HT1080 (cell line): ENCODE data around the gene TGM4. TPM values are rescaled to one million over a fixed set of nuclear protein-coding genes. Genes with fewer than 3 reads are reported as not detected.
A peak's percentile ranks its signal among the peaks of the same experiment; 100 is the strongest.
"Not testable (repeated sequence)": the region's sequence is repeated elsewhere in the genome, so short reads cannot be mapped to it uniquely, and the experiment has no call there.

Experiments
- DNase-seq: peaks from one replicate; pipeline ENCODE4 v3.0.0-alpha.2; 2015; ENCODE audit warnings: low read depth
- polyA plus RNA-seq, 2 experiments: library from polyadenylated mRNA; depleted of rRNA; stranded (reverse); fragments of >200 nt; gene quantifications; 2 replicates each; pipeline ENCODE4 v1.2.3, GENCODE V29; 2015
- total RNA-seq: library from RNA; depleted of rRNA; stranded (reverse); fragments of >200 nt; shearing (Covaris generic); gene quantifications from 2 replicates; pipeline ENCODE4 v1.2.3, GENCODE V29; 2014; rRNA removed

Gene TGM4
- 0.03 TPM in 1 of 2 replicates, not detected in the other for total RNA-seq
- 0.05 and 0.09 TPM in 2 replicates for polyA plus RNA-seq (2015; cell fraction: cytosol; rRNA removed)
- polyA plus RNA-seq (2015; cell fraction: nucleus; rRNA removed), result 0.03 TPM in 1 of 2 replicates, not detected in the other

DNA sequence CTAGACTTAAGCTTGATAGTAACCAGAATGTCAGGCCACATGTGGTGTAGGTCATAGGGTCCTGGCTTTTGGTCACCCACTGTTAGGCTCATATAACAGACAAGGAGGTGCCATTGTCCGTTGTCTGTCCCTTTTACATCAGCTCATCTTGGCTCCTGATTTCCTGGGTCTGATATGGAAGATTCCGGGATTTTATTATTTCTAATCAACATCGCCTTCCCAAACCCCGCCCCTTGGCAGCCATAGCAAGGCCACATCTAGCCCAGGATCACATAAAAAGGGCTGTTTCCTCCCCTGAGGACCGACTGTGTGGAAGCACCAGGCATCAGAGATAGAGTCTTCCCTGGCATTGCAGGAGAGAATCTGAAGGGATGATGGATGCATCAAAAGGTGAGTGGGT lies at the start of gene TGM4:
Gene TGM4 (plus strand): TSS at position 301 of the 400 bp plus-strand sequence. CDS start 71 bp downstream, at position 372.
- no peak for DNase-seq

DNA sequence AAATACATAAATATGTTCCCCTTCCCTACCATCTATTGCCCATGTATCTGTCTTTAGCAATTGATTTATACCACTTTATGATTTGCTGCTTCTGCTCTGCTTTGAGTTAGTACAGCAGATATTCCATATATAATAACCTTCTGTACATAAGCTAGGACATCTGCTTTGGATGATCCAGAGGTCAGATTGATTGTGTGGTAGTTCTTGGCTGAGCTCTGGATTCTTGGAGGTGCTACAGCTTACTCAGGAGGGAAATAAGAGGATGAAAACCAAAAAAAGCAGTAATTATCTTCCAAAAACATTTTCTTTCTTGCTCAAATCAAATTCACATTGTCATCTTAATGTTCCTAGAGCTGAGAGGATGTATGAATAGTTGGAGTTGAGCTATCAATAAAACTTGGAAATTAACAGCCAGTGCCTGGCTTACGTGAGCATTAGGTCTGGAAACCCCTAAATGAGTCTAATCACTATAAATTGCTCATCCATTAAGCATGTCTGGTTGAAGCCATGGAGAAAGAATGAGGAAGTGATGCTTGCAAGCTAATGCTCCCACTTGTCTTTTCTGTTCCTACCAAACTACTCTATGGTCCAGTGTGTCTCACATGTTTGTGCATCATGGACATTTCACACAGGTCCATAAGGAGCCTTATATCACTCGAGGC lies 49.0 kb upstream of the TGM4 start:
- DNase-seq, result no peak

DNA sequence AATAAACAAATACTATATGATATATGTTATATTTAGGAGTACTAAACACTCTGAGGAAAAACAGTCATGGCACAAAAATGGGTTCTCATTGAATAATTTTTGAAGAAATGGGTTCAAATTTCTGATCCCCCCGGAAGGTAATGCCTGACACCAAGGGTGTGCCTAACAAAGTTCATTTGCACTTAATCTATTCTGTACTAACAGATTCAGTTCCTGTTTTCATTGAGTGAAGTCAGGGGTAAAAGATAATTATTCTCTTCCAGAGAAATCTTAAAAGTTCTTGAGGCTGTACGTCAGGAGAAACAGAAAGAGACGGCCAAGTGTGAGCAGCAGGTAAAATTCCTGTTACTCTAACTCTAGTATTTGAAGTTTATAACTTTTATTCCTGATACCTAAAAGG lies 47.2 kb upstream of the TGM4 start:
- DNase-seq, result no peak

DNA sequence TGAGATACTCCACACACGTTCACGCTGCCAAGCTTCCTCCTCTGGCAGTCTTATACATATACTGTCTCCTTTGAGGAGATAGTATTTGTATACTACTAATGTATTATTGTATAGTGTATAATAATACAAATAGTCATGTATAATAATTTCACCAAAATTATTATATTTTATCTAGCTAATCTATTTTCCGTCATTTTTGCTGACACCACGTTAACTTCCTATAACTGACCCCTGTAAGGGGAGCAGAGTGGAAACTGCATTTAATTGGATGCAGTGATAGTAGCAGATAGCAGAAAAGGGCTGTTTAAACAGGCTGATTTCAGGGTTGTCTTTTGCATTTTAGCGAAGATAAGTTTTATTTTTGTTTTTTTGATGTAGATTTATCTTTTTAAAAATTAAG lies 43.2 kb upstream of the TGM4 start:
- no peak for DNase-seq

DNA sequence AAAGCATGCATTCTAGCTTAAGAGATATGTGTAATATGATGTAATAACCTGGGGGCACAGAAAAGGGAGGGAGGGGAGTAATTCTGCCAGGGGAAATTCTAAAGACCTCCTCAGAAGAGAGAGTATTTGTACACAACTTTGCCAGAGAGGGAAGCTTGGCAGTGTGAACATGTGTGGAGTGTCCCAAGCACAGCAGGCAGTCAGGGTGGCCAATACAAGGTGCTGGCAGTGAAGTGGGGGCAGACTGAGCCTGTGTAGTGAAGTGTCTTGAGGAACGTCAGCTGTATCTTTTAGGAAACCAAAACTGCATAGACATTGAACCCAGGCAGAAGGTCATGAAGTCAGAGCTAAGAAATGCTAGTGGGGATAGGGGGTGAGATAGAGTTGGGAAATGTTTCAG lies 42.4 kb upstream of the TGM4 start:
- no peak for DNase-seq

DNA sequence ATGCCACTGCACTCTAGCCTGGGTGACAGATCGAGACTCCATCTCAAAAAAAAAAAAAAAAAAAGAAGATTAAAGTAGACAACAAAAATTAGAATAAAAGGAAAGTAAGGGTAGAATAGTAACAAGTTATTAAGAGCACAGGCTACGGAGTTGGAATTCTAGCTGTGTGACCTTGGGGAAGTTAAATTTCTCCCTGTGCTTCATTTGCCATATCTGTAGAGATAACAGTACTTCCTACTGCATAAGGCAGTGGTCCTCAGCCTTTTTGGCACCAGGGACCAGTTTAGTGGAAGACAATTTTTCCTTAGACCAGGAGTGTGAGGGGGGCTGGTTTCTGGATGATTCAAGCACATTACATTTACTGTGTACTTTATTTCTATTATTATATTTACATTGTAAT lies 41.4 kb upstream of the TGM4 start:
- DNase-seq, result no peak

DNA sequence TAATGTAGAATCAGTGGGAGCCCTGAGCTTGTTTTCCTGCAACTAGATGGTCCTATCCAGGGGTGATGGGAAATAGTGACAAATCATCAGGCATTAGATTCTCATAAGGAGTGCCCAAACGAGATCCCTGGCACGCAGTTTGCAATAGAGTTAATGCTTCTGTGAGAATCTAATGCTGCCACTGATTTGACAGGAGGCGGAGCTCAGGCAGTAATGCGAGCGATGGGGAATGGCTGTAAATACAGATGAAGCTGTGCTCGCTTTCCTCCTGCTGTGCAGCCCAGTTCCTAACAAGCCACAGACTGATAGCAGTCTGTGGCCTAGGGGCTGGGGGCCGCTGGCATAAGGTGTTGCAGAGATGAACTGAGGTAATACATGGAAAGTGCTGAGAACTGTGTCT lies 41.0 kb upstream of the TGM4 start:
- no peak for DNase-seq

DNA sequence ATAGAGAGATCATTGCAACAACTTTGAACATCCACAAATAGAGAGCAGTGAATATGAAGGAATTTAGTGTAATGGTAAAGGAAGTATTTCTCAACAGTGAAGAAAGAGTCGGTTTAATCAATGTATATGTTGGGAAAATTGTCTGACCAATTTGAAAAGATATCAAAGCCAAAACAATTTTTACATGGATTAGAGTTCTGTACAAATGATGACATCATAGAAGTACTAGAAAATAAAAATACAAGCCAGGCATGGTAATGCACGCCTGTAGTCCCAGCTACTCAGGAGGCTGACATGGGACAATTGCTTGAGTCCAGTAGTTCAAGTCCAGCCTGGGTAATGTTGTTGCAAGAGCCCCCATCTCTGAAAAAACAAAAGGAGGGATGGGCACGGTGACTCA lies 38.7 kb upstream of the TGM4 start:
- no peak for DNase-seq

DNA sequence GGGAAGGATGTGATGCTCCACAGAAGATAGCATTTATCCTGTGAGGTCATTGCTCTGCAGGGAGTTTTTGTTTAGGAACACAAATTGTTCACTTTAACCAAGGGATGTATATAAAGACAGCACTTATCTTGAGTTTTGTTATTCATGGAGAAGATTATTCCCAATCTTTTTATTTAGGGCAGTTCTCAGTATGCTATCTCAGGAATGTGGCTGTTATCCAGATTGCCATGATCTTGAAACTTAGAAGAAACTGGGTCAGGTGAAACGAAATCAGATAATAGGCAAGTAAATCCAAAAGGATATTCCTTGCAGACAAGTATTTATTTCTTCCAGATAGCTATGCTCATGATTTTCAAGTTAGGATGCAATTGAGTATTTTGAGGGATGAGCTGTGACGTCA lies 32.0 kb upstream of the TGM4 start:
- no peak for DNase-seq

DNA sequence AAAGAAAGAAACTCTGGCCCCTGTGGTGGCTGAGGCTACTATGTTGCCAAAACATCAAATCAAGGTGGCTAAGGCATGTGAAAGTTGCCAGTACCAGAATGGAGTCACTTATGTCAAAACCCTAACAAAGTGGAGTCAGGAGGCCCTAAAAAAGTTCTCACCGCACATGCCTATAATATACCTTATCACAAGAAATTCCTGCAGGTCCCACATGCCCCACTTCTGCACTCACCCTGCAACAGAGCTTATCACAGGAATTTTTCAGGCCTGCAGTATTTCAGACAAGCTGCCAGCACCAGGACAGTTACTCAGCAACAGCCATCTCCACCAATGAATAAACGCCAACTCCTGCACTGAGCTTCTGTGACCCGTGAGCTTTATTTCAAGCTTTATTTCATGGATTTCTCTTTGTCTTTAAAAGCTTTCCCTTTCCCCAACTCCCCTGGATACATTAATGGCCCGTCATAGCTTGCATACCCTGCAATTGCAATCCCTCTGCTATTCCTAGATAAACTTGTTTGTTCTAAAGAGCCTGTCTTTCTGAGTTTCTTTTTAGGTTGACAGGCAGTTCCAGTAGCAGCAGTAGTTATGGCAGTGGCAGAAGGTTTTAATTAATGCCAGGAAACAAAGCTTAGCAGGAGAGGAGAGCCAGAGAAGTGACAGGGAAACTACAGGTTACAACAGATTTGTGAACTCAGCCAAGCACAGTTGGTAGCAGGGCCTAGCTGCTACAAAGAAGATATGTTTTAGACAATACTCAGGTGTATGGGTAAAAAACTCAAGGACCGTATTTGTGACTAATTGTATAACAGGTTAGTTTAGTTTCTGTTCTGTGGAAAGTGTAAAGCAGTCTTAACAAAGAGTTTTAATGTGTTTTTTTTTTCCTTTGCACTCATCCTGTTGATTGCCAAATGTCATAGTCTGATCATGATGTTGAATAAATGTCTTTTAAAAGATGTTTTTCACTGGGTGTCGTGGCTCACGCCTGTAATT lies 28.6 kb upstream of the TGM4 start:
- DNase-seq, result no peak

DNA sequence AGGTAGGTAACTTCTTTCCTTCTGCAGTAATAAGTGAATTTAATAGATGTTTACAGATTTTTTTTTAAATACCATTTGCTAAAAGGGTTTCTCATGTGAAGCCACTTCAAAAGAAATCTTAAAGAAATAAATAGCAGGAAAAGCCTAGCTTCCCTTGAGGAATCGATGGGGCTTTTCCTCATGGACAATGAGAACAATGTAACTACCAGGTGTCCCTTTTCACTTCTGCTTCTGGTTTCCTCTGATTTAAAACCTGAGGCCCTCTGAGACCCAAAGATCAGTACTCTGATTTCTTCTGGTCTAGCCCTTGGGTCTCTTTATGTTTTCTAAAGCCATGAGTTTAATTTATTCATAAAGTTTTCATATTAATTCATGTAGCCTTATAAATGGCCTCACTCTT lies 25.8 kb upstream of the TGM4 start:
- no peak for DNase-seq

DNA sequence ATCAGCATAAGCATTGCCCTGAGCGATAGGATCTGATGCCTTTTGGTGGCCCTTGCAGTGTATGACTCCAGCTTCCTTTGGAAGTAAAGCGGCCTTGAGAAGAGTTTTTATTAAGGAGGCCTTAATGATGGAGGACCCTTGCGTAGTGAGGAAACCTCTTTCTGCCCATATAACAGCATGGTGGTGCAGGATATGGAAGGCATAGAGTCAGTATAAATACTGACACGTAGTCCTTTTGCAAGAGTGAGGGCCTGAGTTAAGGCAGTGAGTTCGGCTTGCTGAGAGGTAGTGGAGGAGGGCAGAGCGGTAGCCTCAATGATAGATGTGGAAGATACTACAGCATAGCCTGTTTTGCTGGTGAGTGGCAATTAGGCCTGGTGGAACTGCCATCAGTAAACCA lies 17.7 kb upstream of the TGM4 start:
- not testable (repeated sequence) for DNase-seq

DNA sequence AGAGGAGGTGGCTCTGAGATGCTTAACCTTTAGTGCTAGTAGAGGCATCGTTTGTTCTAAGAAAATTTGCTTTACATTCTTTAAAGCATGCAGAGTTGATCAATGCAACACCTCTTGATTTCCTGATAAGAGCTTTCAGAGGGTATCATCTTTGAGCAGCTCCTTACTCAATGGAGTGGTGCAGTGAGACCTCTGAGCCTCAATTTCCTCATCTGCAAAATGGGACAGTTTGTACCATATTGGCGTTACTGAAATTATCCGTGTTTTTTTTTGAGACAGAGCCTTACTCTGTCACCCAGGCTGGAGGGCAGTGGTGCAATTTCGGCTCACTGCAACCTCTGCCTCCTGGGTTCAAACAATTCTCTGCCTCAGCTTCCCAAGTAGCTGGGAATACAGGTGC lies 14.3 kb upstream of the TGM4 start:
- no peak for DNase-seq

DNA sequence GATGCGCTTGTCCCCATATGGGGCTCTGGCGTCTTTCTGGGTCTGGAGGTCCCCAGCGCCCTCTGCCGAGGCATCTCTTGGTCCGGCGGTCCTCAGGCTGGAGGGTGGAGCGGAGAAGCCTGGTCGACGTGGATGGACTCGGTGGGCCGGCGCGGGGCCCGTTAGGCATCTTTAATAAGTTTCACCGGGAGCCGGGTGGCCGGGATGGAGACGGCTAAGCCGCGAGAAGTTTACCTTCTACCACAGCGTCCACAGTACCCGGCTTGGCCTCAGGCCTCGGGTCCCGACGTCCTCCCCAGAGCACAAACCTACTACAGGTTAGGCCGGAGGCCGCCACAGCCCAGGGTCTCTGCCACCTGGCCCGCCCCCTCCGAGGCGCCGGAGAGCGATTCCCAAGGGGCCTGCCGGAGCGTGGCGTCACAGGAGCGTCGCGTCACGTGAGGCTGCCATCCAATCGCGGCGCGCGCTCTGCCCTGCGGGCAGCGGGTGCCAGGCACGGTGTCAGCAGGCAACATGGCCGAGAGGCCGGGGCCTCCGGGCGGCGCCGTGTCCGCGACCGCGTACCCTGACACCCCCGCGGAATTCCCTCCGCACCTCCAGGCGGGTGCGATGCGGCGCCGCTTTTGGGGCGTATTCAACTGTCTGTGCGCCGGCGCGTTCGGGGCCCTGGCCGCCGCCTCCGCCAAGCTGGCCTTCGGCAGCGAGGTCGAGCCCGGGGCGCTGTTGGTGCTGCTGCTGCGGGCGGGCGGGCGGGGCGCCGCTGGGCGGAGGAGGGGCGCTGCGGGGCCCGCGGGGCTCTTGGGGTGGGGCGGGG lies 12.8 kb upstream of the TGM4 start, which contains the start of gene TMEM42:
Gene TMEM42 (plus strand): TSS at position 501 of the 814 bp plus-strand sequence. CDS start 13 bp downstream, at position 514.
- DNase-seq, result peak; percentile 47

DNA sequence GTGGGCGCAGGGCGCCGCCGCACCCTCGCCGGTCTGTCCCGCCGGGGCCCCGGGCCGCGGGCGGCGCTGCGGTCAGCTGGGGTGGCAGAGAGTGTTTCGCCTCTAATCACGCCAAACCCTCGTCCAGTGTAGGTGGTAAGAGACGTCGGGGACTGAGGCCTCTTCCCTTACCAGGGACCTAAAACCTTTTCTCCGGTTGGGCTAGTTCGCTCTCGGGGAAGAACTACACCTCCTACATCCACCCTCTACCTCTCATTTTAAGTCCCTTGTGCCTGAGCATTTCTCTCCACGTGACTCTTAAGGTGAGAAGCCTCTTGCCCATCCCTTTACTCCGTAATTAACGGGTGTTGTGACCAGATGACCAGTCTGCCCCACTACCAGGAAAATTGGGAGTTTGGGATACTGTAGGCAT lies 12.2 kb upstream of the TGM4 start:
- no peak for DNase-seq

DNA sequence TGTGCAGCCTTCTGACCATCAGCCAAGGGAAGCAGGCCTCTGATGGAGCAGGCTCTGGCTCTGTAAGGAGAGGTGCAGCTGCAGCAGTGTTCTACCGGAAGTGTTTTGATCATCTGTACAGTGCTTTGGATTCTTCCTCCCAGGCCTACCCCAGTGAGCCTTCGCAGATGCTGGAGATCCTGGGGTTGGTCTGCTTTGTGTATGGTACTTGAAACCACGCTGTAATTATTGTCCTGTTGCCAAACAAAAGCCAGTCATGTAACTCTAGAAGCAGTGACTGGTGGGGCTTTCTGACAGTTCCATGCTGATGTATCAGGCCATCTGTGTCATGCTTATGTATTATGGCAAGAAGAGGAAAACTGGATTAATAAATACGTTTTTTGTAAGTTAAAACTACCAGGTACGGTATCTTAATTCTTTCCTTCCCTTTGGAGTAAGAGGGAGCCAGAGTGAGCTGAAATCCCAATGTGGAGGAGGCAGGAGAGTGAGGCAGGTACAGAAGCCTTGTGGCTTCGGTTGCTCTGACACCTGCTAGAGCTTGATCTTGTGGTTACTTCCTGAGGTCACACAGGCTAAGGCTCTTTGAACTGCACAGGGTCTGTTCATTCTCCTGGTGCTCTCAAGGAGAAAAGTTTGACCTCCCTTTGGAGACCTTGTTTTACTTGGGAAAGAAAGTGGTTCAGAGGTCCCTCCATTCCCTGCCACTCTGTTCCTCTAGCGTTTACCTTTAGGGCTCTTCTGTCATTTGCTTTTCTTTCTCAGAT lies 9.0 kb upstream of the TGM4 start:
- no peak for DNase-seq

DNA sequence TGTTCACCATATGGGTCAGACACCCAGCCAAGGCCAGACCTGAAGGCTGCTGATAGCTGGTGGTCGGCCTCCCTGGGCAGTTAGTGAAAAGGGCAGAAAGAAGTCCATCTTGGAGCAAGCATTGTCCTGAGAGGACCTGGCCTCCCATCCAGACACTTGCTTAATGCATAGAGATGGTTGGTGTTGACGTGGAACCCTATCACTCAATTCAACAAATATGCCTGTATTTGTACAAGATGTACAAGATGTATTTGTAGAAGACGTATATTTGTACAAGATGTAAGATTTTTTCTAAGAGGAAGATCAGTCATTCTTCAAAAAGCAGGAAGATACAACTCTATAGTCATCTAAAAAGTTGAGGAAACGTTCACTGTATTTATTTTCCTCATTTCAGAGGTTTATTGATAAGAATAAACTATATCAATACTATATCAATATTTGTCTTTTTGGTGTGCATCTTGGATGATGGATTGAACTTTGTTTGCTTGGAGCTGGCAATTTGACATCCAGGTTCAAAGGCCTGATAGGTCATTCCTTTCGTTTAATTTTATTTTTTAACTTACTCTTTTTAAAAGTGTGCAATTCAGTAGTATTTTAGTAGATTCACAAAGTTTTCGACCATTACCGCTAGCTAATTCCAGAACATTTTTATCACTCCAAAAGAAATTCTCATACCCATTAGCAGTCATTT lies 6.8 kb upstream of the TGM4 start:
- DNase-seq, result no peak

DNA sequence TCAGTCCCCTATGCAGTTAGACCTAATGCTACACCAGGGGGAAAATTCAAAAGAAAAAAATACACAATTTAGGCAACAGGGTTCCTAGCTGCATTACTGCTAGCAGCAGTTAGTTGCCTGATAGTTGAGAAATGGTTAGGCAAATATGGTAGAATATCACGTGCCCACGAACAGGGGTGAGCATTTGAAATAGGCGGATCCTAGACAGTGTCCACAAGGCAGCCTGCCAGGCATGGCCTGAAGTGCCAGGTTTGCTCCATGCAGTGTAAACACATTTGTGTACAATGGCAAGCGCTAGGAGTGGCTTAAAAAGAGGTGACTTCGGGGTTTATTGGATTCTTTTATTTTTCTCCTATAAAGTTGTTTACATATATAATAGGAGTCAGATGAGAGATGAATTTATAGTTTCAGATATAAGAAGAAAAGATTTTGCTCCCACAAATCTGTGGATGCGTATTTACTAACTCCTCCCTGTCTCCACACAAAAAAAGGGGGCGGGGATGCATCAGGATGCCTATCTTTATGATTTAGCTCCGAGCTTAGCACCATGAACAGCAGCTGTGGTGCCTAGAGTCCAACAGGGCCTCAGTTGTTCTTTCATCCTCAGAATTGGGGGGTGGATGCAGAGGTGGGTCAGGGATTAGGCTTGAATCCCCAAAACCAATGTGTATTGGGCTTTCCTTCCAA lies 3.9 kb upstream of the TGM4 start:
- no peak for DNase-seq

DNA sequence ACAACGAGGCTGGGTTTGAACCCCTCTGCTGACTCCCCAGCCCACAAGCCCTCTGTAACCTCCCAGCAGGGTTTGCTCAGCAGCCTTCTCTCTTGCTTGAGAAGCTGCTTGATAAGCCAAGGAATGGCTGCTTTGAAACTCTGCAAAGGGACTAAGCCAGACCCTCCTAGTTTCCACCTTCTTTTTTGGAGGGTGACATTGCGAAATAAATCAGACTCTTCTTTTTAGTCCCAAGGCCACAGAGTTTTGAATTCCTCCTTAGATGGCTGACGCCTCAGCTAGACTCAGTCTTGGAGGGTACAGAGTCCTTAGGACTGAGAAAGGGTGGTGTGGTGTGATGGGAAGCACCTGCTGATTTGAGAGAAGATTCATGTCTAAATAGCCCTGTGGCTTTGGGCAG lies 1.2 kb downstream of the TGM4 start:
- no peak for DNase-seq
